SK-N-SH (cell line): ENCODE measurements around the gene NMNAT2.

Experiments used
- CTCF ChIP-seq: fragments of 200-600 bp; sonication (generic); IDR thresholded peaks from 2 replicates; pipeline ENCODE4 v1.6.1; 2017; ENCODE audit warnings: antibody characterized with exemption, mild to moderate bottlenecking, moderate library complexity
- MEF2A ChIP-seq: IDR thresholded peaks from 2 replicates; pipeline ENCODE4 v1.4.0; 2012; ENCODE audit warnings: low read depth, borderline replicate concordance
- POLR2AphosphoS5 ChIP-seq: IDR thresholded peaks from 2 replicates; pipeline ENCODE4 v1.6.1; 2012; ENCODE audit warnings: low read depth, low read length
- YY1 ChIP-seq: IDR thresholded peaks from 2 replicates; pipeline ENCODE4 v1.4.0; 2012; ENCODE audit warnings: low read depth, mild to moderate bottlenecking
- TF ChIP-seq, protein P1 (sequence below): IDR thresholded peaks from 2 replicates; pipeline ENCODE4 v1.4.0; 2012; ENCODE audit warnings: low read depth, borderline replicate concordance

GRCh38 chr1:183215076-183215720 lies 203.0 kb downstream of the NMNAT2 start:
- TF ChIP-seq MEF2A, result no peak
- TF ChIP-seq, protein P1, sequence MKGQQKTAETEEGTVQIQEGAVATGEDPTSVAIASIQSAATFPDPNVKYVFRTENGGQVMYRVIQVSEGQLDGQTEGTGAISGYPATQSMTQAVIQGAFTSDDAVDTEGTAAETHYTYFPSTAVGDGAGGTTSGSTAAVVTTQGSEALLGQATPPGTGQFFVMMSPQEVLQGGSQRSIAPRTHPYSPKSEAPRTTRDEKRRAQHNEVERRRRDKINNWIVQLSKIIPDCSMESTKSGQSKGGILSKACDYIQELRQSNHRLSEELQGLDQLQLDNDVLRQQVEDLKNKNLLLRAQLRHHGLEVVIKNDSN, result no peak
- no peak for TF ChIP-seq CTCF
- TF ChIP-seq YY1, result no peak
- no peak for TF ChIP-seq POLR2AphosphoS5
